GM12875 (cell line): ENCODE data around the gene CEP68.

ENCODE experiments used
- H3K4me3 ChIP-seq: one replicate; pipeline ENCODE4 v1.5.1; 2011; ENCODE audit warnings: low read depth, low read length, control low read depth
- CTCF ChIP-seq: IDR thresholded peaks from 2 replicates; pipeline ENCODE4 v1.5.1; 2011; ENCODE audit warnings: low read depth, mild to moderate bottlenecking, control low read depth, inconsistent platforms, low read length, moderate library complexity, borderline replicate concordance; ENCODE audit not compliant: insufficient read depth

The CEP68 gene

GRCh38 chr2:65040400-65041261, 15.6 kb upstream of the CEP68 start:
- no peak overlapping the region for H3K4me3 ChIP-seq
- peak; percentile 92 for TF ChIP-seq CTCF

- H3K4me3 ChIP-seq, result no peak overlapping the region
- no peak for TF ChIP-seq CTCF
Measured at GRCh38 chr2:65043001-65043400, 13.2 kb upstream of the CEP68 start.

GRCh38 chr2:65044097-65044735, 12.0 kb upstream of the CEP68 start:
- TF ChIP-seq CTCF, result no peak
- no peak overlapping the region for H3K4me3 ChIP-seq

- TF ChIP-seq CTCF, result no peak
- no peak overlapping the region for H3K4me3 ChIP-seq
Measured at GRCh38 chr2:65045651-65046050, 10.6 kb upstream of the CEP68 start.

- no peak overlapping the region for H3K4me3 ChIP-seq
- no peak for TF ChIP-seq CTCF
Measured at GRCh38 chr2:65046633-65047407, 9.4 kb upstream of the CEP68 start.

- no peak for TF ChIP-seq CTCF
- no peak overlapping the region for H3K4me3 ChIP-seq
Measured at GRCh38 chr2:65049010-65049639, 7.1 kb upstream of the CEP68 start.
